ENCODE measurements around the gene LZTR1.

LZTR1 gene

GRCh38 chr22:20946080-20946986, 35.8 kb upstream of the LZTR1 start:
- H3K36me3 ChIP-seq: peaks cover 42% of the 10 kb centered on the region
- no peak for TF ChIP-seq CTCF (IDR thresholded peaks at IDR 0.05; ENCODE audit: low read depth, low read length)
- no peaks in the 10 kb centered on the region for H3K4me1 ChIP-seq
- DNase-seq: no peak
- no peaks in the 10 kb centered on the region for H3K9me3 ChIP-seq
- no peaks in the 10 kb centered on the region for H3K27me3 ChIP-seq
- no peak overlapping the region for H3K4me3 ChIP-seq (ENCODE audit: low read depth, low read length)

- no peak for DNase-seq
- H3K36me3 ChIP-seq: peaks cover 48% of the 10 kb centered on the region
- no peak overlapping the region for H3K4me3 ChIP-seq (ENCODE audit: low read depth, low read length)
- no peaks in the 10 kb centered on the region for H3K27me3 ChIP-seq
- no peaks in the 10 kb centered on the region for H3K4me1 ChIP-seq
- TF ChIP-seq CTCF (IDR thresholded peaks at IDR 0.05; ENCODE audit: low read depth, low read length): no peak
- H3K9me3 ChIP-seq: no peaks in the 10 kb centered on the region
These were observed 35.1 kb upstream of the LZTR1 start for GRCh38 chr22:20946991-20947390.

GRCh38 chr22:20948450-20948849, 33.6 kb upstream of the LZTR1 start:
- no peak for DNase-seq
- Histone ChIP-seq H3K4me1 (no peaks in the 10 kb centered on the region; the same call in 1 of the 2 replicates), H3K9me3 (no peaks in the 10 kb centered on the region), H3K4me3 (ENCODE audit: low read depth, low read length) (no peak overlapping the region), H3K36me3 (peaks cover 57% of the 10 kb centered on the region), H3K27me3 (no peaks in the 10 kb centered on the region)
- no peak for TF ChIP-seq CTCF (IDR thresholded peaks at IDR 0.05; ENCODE audit: low read depth, low read length)

GRCh38 chr22:20948989-20949388, 33.1 kb upstream of the LZTR1 start:
- H3K36me3 ChIP-seq: peaks cover 60% of the 10 kb centered on the region
- no peaks in the 10 kb centered on the region; the same call in 1 of the 2 replicates for H3K4me1 ChIP-seq
- no peaks in the 10 kb centered on the region for H3K27me3 ChIP-seq
- no peaks in the 10 kb centered on the region for H3K9me3 ChIP-seq
- no peak for DNase-seq
- no peak overlapping the region for H3K4me3 ChIP-seq (ENCODE audit: low read depth, low read length)
- TF ChIP-seq CTCF (IDR thresholded peaks at IDR 0.05; ENCODE audit: low read depth, low read length): no peak

GRCh38 chr22:20949698-20950183, 32.4 kb upstream of the LZTR1 start:
- no peak for TF ChIP-seq CTCF (IDR thresholded peaks at IDR 0.05; ENCODE audit: low read depth, low read length)
- H3K27me3 ChIP-seq: no peaks in the 10 kb centered on the region
- H3K4me3 ChIP-seq (ENCODE audit: low read depth, low read length): no peak overlapping the region
- H3K9me3 ChIP-seq: no peaks in the 10 kb centered on the region
- H3K4me1 ChIP-seq: no peaks in the 10 kb centered on the region; the same call in 1 of the 2 replicates
- DNase-seq: no peak
- peaks cover 60% of the 10 kb centered on the region for H3K36me3 ChIP-seq
